Measurements from ENCODE around the gene CNGA3.

DNA sequence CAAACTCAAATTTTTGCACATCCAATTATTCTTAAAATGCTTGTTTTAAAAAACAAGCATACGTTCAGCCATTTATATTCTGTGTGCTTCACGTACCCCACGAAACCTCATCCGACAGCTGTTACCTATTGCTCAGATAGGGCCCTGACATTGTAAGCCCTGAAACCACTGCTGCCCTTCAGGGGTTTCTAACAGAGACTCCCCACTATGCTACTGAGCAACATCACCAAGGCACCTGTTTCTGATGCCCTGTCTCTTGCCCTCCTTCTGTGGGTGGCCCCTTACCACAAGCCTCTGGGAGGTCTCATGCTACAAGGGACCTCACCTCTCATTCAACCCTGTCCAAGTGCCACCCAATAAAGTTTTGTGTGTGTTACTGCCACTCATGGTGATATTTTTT lies 18.5 kb upstream of the CNGA3 start:
- TF ChIP-seq, protein P1, sequence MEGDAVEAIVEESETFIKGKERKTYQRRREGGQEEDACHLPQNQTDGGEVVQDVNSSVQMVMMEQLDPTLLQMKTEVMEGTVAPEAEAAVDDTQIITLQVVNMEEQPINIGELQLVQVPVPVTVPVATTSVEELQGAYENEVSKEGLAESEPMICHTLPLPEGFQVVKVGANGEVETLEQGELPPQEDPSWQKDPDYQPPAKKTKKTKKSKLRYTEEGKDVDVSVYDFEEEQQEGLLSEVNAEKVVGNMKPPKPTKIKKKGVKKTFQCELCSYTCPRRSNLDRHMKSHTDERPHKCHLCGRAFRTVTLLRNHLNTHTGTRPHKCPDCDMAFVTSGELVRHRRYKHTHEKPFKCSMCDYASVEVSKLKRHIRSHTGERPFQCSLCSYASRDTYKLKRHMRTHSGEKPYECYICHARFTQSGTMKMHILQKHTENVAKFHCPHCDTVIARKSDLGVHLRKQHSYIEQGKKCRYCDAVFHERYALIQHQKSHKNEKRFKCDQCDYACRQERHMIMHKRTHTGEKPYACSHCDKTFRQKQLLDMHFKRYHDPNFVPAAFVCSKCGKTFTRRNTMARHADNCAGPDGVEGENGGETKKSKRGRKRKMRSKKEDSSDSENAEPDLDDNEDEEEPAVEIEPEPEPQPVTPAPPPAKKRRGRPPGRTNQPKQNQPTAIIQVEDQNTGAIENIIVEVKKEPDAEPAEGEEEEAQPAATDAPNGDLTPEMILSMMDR (IDR thresholded peaks at IDR 0.05; ENCODE audit: control extremely low read depth in 1 of 3, insufficient read depth in 1 of 3, low read depth in 1 of 3, low read length in 3 of 3), result no peak
- TF ChIP-seq, protein P2, sequence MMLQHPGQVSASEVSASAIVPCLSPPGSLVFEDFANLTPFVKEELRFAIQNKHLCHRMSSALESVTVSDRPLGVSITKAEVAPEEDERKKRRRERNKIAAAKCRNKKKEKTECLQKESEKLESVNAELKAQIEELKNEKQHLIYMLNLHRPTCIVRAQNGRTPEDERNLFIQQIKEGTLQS (IDR thresholded peaks at IDR 0.05; ENCODE audit: insufficient read depth, low read depth, low read length), result no peak
- TF ChIP-seq BRCA1 (IDR thresholded peaks at IDR 0.05; ENCODE audit: low read depth, low read length), result no peak
